Measurements from ENCODE around the gene PMF1.

PMF1 gene

DNA sequence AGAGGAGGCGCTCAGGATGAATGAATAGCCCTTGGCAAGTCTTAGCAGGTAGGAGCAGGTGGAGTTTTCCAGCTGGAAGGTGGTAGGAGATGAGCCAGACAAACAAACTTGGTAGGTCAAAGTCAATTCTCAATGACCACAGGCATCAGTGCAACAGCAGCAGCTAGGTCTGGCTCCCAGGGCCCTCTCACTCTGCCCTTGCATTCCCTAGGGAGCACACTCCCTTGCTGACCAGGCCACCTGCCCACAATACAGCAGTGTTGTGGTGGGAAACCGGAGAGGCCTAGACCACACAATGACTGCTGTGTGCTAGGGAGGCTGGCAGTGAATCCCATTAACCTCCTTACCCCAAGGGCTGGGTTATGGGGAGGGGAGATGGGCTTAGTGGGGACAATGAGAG lies 48.1 kb downstream of the PMF1 start:
- Histone ChIP-seq H3K36me3 (ENCODE audit: control insufficient read depth, insufficient read depth, low read length) (peaks cover 53% of the 10 kb centered on the region), H3K4me3 (replicated peaks; ENCODE audit: low read depth, low read length) (no peak overlapping the region), H3K27me3 (replicated peaks; ENCODE audit: control insufficient read depth, insufficient read depth, low read length) (no peaks in the 10 kb centered on the region)
- TF ChIP-seq, protein P1, sequence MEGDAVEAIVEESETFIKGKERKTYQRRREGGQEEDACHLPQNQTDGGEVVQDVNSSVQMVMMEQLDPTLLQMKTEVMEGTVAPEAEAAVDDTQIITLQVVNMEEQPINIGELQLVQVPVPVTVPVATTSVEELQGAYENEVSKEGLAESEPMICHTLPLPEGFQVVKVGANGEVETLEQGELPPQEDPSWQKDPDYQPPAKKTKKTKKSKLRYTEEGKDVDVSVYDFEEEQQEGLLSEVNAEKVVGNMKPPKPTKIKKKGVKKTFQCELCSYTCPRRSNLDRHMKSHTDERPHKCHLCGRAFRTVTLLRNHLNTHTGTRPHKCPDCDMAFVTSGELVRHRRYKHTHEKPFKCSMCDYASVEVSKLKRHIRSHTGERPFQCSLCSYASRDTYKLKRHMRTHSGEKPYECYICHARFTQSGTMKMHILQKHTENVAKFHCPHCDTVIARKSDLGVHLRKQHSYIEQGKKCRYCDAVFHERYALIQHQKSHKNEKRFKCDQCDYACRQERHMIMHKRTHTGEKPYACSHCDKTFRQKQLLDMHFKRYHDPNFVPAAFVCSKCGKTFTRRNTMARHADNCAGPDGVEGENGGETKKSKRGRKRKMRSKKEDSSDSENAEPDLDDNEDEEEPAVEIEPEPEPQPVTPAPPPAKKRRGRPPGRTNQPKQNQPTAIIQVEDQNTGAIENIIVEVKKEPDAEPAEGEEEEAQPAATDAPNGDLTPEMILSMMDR (IDR thresholded peaks at IDR 0.05; ENCODE audit: insufficient read depth, low read length, poor library complexity, severe bottlenecking): no peak
- DNase-seq (ENCODE audit: extremely low read depth, insufficient read length): no peak

- TF ChIP-seq, protein P1 (IDR thresholded peaks at IDR 0.05; ENCODE audit: insufficient read depth, low read length, poor library complexity, severe bottlenecking): no peak
- H3K27me3 ChIP-seq (replicated peaks; ENCODE audit: control insufficient read depth, insufficient read depth, low read length): no peaks in the 10 kb centered on the region
- H3K4me3 ChIP-seq (replicated peaks; ENCODE audit: low read depth, low read length): no peak overlapping the region
- H3K36me3 ChIP-seq (ENCODE audit: control insufficient read depth, insufficient read depth, low read length): peaks cover 62% of the 10 kb centered on the region
- no peak for DNase-seq (ENCODE audit: extremely low read depth, insufficient read length)
These were observed 49.9 kb downstream of the PMF1 start for GRCh38 chr1:156262461-156263287.

- DNase-seq (ENCODE audit: extremely low read depth, insufficient read length): no peak
- Histone ChIP-seq H3K36me3 (ENCODE audit: control insufficient read depth, insufficient read depth, low read length) (peaks cover 61% of the 10 kb centered on the region), H3K27me3 (replicated peaks; ENCODE audit: control insufficient read depth, insufficient read depth, low read length) (no peaks in the 10 kb centered on the region), H3K4me3 (replicated peaks; ENCODE audit: low read depth, low read length) (no peak overlapping the region)
- TF ChIP-seq, protein P1 (IDR thresholded peaks at IDR 0.05; ENCODE audit: insufficient read depth, low read length, poor library complexity, severe bottlenecking): no peak
These were observed 50.5 kb downstream of the PMF1 start for GRCh38 chr1:156263288-156263655.

- no peak for DNase-seq (ENCODE audit: extremely low read depth, insufficient read length)
- TF ChIP-seq, protein P1 (IDR thresholded peaks at IDR 0.05; ENCODE audit: insufficient read depth, low read length, poor library complexity, severe bottlenecking): no peak
- Histone ChIP-seq H3K36me3 (ENCODE audit: control insufficient read depth, insufficient read depth, low read length) (peaks cover 45% of the 10 kb centered on the region), H3K27me3 (replicated peaks; ENCODE audit: control insufficient read depth, insufficient read depth, low read length) (no peaks in the 10 kb centered on the region), H3K4me3 (replicated peaks; ENCODE audit: low read depth, low read length) (no peak overlapping the region)
These were observed 53.2 kb downstream of the PMF1 start for GRCh38 chr1:156266051-156266450.

- TF ChIP-seq, protein P1 (IDR thresholded peaks at IDR 0.05; ENCODE audit: insufficient read depth, low read length, poor library complexity, severe bottlenecking): no peak
- H3K36me3 ChIP-seq (ENCODE audit: control insufficient read depth, insufficient read depth, low read length): peaks cover 43% of the 10 kb centered on the region
These were observed 55.5 kb downstream of the PMF1 start for GRCh38 chr1:156268336-156268735.

More at GRCh38 chr1:156268336-156268735, 55.5 kb downstream of the PMF1 start:
- no peak for DNase-seq (ENCODE audit: extremely low read depth, insufficient read length)
- H3K4me3 ChIP-seq (replicated peaks; ENCODE audit: low read depth, low read length): no peak overlapping the region
- no peaks in the 10 kb centered on the region for H3K27me3 ChIP-seq (replicated peaks; ENCODE audit: control insufficient read depth, insufficient read depth, low read length)

All from GM06990 (cell line).